ENCODE data around the gene RAET1G.

The RAET1G gene

DNA sequence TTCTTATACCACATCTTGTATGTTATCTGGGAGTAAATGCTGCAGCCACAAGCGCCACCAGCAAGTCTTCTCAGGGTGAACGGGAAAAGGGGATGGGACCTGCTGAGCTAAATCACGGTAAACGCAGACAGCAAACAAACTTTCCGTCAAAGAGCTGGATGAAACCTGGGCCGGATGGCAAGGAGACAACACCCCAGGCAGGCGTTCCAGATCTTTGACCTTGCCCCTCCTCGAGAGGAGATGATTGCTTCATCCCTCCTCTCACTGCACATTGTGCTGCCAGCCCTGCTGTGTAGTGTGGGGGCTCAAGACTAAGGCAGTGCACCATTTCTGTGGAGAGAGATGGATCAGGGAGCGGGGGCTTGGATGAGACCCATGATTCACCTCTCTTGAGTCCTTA is 34.8 kb downstream of the RAET1G start:
- no peaks in the 10 kb centered on the region for H3K36me3 ChIP-seq (ENCODE audit: control insufficient read depth in 2 of 2, insufficient read depth in 2 of 2, low read length in 2 of 2)
- H3K9me3 ChIP-seq (ENCODE audit: control insufficient read depth in 2 of 2, low read length in 2 of 2), result no peaks in the 10 kb centered on the region
- no peak overlapping the region for H3K27ac ChIP-seq (ENCODE audit: low read depth in 2 of 2, low read length in 2 of 2)

DNA sequence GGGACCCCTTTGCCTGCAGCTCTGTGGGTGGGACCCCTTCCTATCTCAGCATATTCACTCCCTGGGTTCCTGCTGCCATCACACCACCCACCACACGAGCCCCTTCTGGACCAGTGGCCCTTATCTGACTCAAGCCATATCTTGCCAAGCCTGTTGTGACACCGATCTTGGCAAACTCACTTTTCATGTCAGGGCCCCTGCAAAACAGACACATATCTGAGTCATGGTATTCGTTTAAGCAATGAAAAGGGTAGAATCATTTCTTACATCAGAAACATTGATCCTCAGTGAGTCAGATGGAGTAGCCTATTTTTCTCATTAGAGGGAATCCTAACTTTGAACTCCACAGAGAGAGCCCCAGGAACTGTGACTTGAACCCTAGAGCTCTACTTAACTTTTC is 35.6 kb downstream of the RAET1G start:
- Histone ChIP-seq H3K4me3 (ENCODE audit: low read length in 2 of 2) (no peak overlapping the region), H3K9ac (ENCODE audit: low read depth in 1 of 2, low read length in 2 of 2) (no peak overlapping the region), H3K4me1 (ENCODE audit: control insufficient read depth in 2 of 2, insufficient read depth in 2 of 2, low read length in 2 of 2) (peaks cover 0 to 5% of the 10 kb centered on the region in 2 donors), H3K27ac (ENCODE audit: low read depth in 2 of 2, low read length in 2 of 2) (no peak overlapping the region), H3K36me3 (ENCODE audit: control insufficient read depth in 2 of 2, insufficient read depth in 2 of 2, low read length in 2 of 2) (no peaks in the 10 kb centered on the region), H3K27me3 (ENCODE audit: control insufficient read depth in 2 of 2, insufficient read depth in 2 of 2, low read length in 2 of 2) (no peaks in the 10 kb centered on the region), H3K9me3 (ENCODE audit: control insufficient read depth in 2 of 2, low read length in 2 of 2) (no peaks in the 10 kb centered on the region)

More for the DNA sequence above, 34.8 kb downstream of the RAET1G start:
- Histone ChIP-seq H3K4me3 (ENCODE audit: low read length in 2 of 2) (no peak overlapping the region), H3K4me1 (ENCODE audit: control insufficient read depth in 2 of 2, insufficient read depth in 2 of 2, low read length in 2 of 2) (peaks cover 0 to 5% of the 10 kb centered on the region in 2 donors), H3K9ac (ENCODE audit: low read depth in 1 of 2, low read length in 2 of 2) (no peak overlapping the region), H3K27me3 (ENCODE audit: control insufficient read depth in 2 of 2, insufficient read depth in 2 of 2, low read length in 2 of 2) (no peaks in the 10 kb centered on the region)

DNA sequence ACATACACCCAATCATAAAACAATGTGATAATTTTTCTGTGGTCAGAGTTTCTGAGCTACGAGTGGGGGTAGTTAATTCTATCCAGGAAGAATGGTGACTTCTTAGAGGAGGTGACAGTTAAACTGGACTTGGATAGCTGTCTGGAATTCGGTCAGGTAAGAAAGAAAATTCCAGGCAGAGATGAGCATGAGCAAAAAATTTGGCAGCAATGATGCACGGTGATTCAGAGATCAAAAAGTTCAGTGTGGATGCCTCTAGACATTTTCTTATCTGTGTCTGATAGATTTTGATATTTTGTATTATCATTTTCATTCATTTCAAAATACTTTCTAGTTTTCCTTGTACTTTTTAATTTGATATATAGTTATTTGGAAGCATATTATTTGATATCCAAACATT is 37.0 kb downstream of the RAET1G start:
- H3K4me1 ChIP-seq (ENCODE audit: control insufficient read depth in 2 of 2, insufficient read depth in 2 of 2, low read length in 2 of 2), result peaks cover 0 to 5% of the 10 kb centered on the region in 2 donors
- H3K4me3 ChIP-seq (ENCODE audit: low read length in 2 of 2), result no peak overlapping the region
- no peaks in the 10 kb centered on the region for H3K9me3 ChIP-seq (ENCODE audit: control insufficient read depth in 2 of 2, low read length in 2 of 2)
- H3K9ac ChIP-seq (ENCODE audit: low read depth in 1 of 2, low read length in 2 of 2), result no peak overlapping the region
- no peaks in the 10 kb centered on the region for H3K36me3 ChIP-seq (ENCODE audit: control insufficient read depth in 2 of 2, insufficient read depth in 2 of 2, low read length in 2 of 2)
- no peaks in the 10 kb centered on the region for H3K27me3 ChIP-seq (ENCODE audit: control insufficient read depth in 2 of 2, insufficient read depth in 2 of 2, low read length in 2 of 2)
- no peak overlapping the region for H3K27ac ChIP-seq (ENCODE audit: low read depth in 2 of 2, low read length in 2 of 2)

DNA sequence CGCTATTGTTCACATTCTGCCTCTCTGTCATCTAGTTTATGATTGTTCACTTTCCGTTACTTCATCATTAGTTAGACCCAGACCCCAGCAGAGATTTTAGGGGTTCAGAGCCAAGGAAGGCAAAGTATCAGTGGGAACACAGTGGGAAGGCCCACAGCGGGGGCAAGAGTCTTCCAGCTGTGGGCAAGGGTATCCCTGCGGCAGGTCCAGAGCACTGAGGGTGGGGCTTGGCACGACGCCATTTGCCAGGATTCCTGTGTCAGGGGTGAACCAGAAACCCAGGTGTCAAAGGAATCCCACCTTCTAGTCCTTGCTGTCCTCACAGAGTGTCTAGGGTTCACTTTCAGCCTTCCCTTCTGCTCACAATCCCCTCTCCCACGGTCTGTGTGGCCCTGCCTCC is 38.3 kb downstream of the RAET1G start:
- Histone ChIP-seq H3K4me1 (ENCODE audit: control insufficient read depth in 2 of 2, insufficient read depth in 2 of 2, low read length in 2 of 2) (peaks cover 0 to 5% of the 10 kb centered on the region in 2 donors), H3K9ac (ENCODE audit: low read depth in 1 of 2, low read length in 2 of 2) (no peak overlapping the region), H3K9me3 (ENCODE audit: control insufficient read depth in 2 of 2, low read length in 2 of 2) (no peaks in the 10 kb centered on the region)

DNA sequence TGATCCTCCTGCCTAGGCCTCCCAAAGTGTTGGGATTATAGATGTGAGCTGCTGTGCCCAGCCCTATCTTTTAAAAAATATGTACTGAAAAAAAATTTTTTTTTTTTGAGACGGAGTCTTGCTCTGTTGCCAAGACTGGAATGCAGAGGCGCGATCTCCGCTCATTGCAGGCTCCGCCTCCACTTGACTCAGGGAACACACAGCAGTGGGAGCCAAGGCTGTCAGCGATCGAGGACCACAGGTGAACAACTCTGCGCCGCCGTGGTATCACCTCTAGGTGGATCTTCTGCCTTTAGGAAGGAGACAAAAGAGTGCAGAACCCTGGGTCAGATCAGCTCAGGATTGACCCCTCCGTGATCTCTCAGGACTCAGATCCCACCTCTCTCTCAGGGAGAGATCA is 38.7 kb downstream of the RAET1G start:
- Histone ChIP-seq H3K4me1 (ENCODE audit: control insufficient read depth in 2 of 2, insufficient read depth in 2 of 2, low read length in 2 of 2) (peaks cover 0 to 5% of the 10 kb centered on the region in 2 donors), H3K36me3 (ENCODE audit: control insufficient read depth in 2 of 2, insufficient read depth in 2 of 2, low read length in 2 of 2) (no peaks in the 10 kb centered on the region), H3K4me3 (ENCODE audit: low read length in 2 of 2) (no peak overlapping the region), H3K9ac (ENCODE audit: low read depth in 1 of 2, low read length in 2 of 2) (no peak overlapping the region), H3K9me3 (ENCODE audit: control insufficient read depth in 2 of 2, low read length in 2 of 2) (no peaks in the 10 kb centered on the region), H3K27me3 (ENCODE audit: control insufficient read depth in 2 of 2, insufficient read depth in 2 of 2, low read length in 2 of 2) (peaks cover 0 to 5% of the 10 kb centered on the region in 2 donors), H3K27ac (ENCODE audit: low read depth in 2 of 2, low read length in 2 of 2) (no peak overlapping the region)

More for the DNA sequence above, 38.3 kb downstream of the RAET1G start:
- Histone ChIP-seq H3K36me3 (ENCODE audit: control insufficient read depth in 2 of 2, insufficient read depth in 2 of 2, low read length in 2 of 2) (no peaks in the 10 kb centered on the region), H3K27ac (ENCODE audit: low read depth in 2 of 2, low read length in 2 of 2) (no peak overlapping the region), H3K27me3 (ENCODE audit: control insufficient read depth in 2 of 2, insufficient read depth in 2 of 2, low read length in 2 of 2) (peaks cover 0 to 5% of the 10 kb centered on the region in 2 donors), H3K4me3 (ENCODE audit: low read length in 2 of 2) (no peak overlapping the region)

DNA sequence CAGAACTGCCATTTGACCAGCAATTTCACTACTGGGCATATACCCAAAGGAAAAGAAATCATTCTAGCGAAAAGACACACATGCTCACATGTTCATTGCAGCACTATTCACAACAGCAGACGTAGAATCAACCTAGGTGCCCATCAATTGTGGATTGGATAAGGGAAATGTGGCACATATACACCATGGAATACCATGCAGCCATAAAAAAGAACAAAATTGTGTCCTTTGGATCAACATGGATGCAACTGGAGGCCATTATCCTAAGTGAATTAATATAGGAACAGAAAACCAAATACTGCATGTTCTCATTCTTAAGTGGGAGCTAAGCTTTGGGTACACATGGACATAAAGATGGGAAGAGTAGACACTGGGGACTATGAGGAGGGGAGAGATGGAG is 41.1 kb downstream of the RAET1G start:
- Histone ChIP-seq H3K27me3 (ENCODE audit: control insufficient read depth in 2 of 2, insufficient read depth in 2 of 2, low read length in 2 of 2) (peaks cover 0 to 5% of the 10 kb centered on the region in 2 donors), H3K9me3 (ENCODE audit: control insufficient read depth in 2 of 2, low read length in 2 of 2) (no peaks in the 10 kb centered on the region), H3K36me3 (ENCODE audit: control insufficient read depth in 2 of 2, insufficient read depth in 2 of 2, low read length in 2 of 2) (no peaks in the 10 kb centered on the region), H3K27ac (ENCODE audit: low read depth in 2 of 2, low read length in 2 of 2) (no peak overlapping the region), H3K4me3 (ENCODE audit: low read length in 2 of 2) (no peak overlapping the region), H3K4me1 (ENCODE audit: control insufficient read depth in 2 of 2, insufficient read depth in 2 of 2, low read length in 2 of 2) (no peaks in the 10 kb centered on the region), H3K9ac (ENCODE audit: low read depth in 1 of 2, low read length in 2 of 2) (no peak overlapping the region)

DNA sequence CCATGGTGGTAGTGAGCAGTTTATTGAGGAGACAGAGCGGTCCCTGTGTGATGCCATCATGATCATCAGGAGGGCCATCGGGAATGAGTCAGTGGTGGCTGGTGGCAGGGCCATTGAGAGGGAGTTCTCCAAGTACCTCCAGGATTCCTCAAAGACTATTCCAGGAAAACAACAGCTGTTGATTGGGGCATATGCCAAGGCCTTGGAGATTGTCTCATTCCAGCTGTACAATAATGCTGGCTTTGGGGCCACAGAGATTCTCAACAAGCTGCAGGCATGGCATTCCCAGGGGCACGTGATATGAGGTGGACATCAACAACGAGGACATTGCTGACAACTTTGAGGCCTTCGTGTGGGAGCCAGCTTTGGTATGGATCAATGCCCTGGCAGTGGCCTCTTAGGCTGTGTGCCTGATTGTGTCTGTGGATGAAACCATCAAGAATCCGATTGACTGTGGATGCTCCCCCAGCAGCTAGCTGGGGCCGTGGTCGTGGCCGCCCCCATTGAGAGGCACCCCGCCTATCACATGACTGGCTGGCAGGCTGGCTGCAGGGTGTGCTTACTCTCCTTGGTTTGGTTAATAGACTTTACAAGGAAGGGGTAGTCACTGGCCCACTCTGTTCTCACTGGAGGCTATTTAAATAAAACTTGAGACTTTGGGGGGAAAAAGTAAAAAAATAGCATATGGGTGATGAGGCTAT is 41.7 kb downstream of the RAET1G start:
- no peak overlapping the region for H3K4me3 ChIP-seq (ENCODE audit: low read length in 2 of 2)
- H3K4me1 ChIP-seq (ENCODE audit: control insufficient read depth in 2 of 2, insufficient read depth in 2 of 2, low read length in 2 of 2), result no peaks in the 10 kb centered on the region
- no peaks in the 10 kb centered on the region for H3K9me3 ChIP-seq (ENCODE audit: control insufficient read depth in 2 of 2, low read length in 2 of 2)
- H3K27ac ChIP-seq (ENCODE audit: low read depth in 2 of 2, low read length in 2 of 2), result no peak overlapping the region
- H3K9ac ChIP-seq (ENCODE audit: low read depth in 1 of 2, low read length in 2 of 2), result no peak overlapping the region
- peaks cover 0 to 5% of the 10 kb centered on the region in 2 donors for H3K27me3 ChIP-seq (ENCODE audit: control insufficient read depth in 2 of 2, insufficient read depth in 2 of 2, low read length in 2 of 2)
- H3K36me3 ChIP-seq (ENCODE audit: control insufficient read depth in 2 of 2, insufficient read depth in 2 of 2, low read length in 2 of 2), result no peaks in the 10 kb centered on the region

DNA sequence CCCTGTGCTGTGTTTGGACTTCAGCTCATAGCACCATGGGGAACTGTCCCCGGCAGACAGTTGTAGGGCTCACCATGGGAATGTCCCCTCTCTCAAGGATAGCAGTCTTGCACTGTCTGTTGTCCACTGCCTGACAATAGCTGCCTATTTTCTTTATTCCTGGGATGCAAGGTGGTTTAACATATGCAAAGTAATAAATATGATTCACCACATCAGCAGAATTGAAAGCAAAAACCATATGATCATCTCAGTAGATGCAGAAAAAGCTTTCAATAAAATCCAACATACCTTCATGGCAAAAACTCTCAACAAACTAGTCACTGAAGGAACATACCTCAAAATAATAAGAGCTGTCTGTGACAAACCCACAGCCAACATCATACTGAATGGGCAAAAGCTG is 45.3 kb downstream of the RAET1G start:
- H3K27me3 ChIP-seq (ENCODE audit: control insufficient read depth in 2 of 2, insufficient read depth in 2 of 2, low read length in 2 of 2), result peaks cover 0 to 5% of the 10 kb centered on the region in 2 donors
- H3K4me3 ChIP-seq (ENCODE audit: low read length in 2 of 2), result no peak overlapping the region
- H3K9ac ChIP-seq (ENCODE audit: low read depth in 1 of 2, low read length in 2 of 2), result no peak overlapping the region
- H3K27ac ChIP-seq (ENCODE audit: low read depth in 2 of 2, low read length in 2 of 2), result no peak overlapping the region
- H3K4me1 ChIP-seq (ENCODE audit: control insufficient read depth in 2 of 2, insufficient read depth in 2 of 2, low read length in 2 of 2), result no peaks in the 10 kb centered on the region
- H3K9me3 ChIP-seq (ENCODE audit: control insufficient read depth in 2 of 2, low read length in 2 of 2), result no peaks in the 10 kb centered on the region
- no peaks in the 10 kb centered on the region for H3K36me3 ChIP-seq (ENCODE audit: control insufficient read depth in 2 of 2, insufficient read depth in 2 of 2, low read length in 2 of 2)

DNA sequence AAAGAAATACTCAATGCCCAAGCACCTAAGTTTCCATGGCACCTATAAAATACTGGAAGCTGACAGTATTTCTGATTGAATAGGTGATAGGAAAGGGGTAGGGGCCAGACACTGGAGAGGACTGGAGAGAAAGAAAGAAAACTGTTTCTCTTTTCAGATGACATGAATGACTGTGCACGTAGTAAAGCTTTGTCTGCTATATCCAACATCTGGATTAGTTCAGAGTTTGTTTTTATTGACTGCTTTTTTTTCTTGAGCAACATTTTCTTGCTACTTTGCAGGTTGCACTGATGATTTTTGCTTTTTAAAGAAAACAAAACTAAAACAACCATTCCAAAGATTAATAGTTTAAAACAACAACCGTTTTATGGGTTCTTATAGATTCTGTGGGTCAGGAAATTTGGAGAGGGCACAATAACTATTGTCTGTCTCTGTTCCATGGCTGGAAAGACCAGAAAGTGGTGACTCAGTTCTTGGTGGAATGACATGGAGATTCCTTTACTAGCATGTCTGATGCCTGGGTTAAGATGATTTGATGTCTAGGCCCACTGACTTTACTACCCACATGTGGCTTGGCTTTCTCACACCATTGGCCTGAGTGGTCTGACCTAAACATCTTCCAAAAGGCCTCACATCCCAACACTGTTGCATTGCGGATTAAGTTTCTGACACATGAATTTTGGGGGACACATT is 46.5 kb downstream of the RAET1G start:
- Histone ChIP-seq H3K36me3 (ENCODE audit: control insufficient read depth in 2 of 2, insufficient read depth in 2 of 2, low read length in 2 of 2) (no peaks in the 10 kb centered on the region), H3K9ac (ENCODE audit: low read depth in 1 of 2, low read length in 2 of 2) (no peak overlapping the region), H3K27me3 (ENCODE audit: control insufficient read depth in 2 of 2, insufficient read depth in 2 of 2, low read length in 2 of 2) (peaks cover 0 to 5% of the 10 kb centered on the region in 2 donors), H3K4me1 (ENCODE audit: control insufficient read depth in 2 of 2, insufficient read depth in 2 of 2, low read length in 2 of 2) (no peaks in the 10 kb centered on the region), H3K4me3 (ENCODE audit: low read length in 2 of 2) (no peak overlapping the region), H3K27ac (ENCODE audit: low read depth in 2 of 2, low read length in 2 of 2) (no peak overlapping the region), H3K9me3 (ENCODE audit: control insufficient read depth in 2 of 2, low read length in 2 of 2) (no peaks in the 10 kb centered on the region)

DNA sequence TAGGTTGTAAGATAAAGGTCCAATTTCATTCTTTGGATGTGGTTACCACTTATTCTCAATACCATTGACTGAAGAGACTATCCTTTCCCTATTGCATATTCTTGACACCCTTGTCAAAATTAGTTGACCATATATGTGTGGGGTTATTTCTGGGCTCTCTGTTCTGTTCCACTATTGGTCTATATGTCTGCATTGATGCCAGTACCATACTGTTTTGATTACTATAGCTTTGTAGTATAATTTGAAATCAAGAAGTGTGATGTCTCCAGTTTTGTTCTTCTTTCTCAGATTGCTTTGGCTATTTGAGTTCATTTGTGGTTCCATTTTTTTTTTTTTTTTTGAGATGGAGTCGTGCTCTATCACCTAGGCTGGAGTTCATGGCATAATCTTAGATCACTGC is 50.7 kb downstream of the RAET1G start:
- H3K36me3 ChIP-seq (ENCODE audit: control insufficient read depth in 2 of 2, insufficient read depth in 2 of 2, low read length in 2 of 2), result no peaks in the 10 kb centered on the region
- no peaks in the 10 kb centered on the region for H3K4me1 ChIP-seq (ENCODE audit: control insufficient read depth in 2 of 2, insufficient read depth in 2 of 2, low read length in 2 of 2)
- H3K27me3 ChIP-seq (ENCODE audit: control insufficient read depth in 2 of 2, insufficient read depth in 2 of 2, low read length in 2 of 2), result no peaks in the 10 kb centered on the region
- no peak overlapping the region for H3K4me3 ChIP-seq (ENCODE audit: low read length in 2 of 2)
- H3K27ac ChIP-seq (ENCODE audit: low read depth in 2 of 2, low read length in 2 of 2), result no peak overlapping the region
- H3K9me3 ChIP-seq (ENCODE audit: control insufficient read depth in 2 of 2, low read length in 2 of 2), result no peaks in the 10 kb centered on the region
- no peak overlapping the region for H3K9ac ChIP-seq (ENCODE audit: low read depth in 1 of 2, low read length in 2 of 2)
